Heart right ventricle (tissue), 16 donors: Measurements from ENCODE around the gene PTGER3. TPM values are rescaled to one million over a fixed set of nuclear protein-coding genes. Genes with fewer than 3 reads are reported as not detected.

Source experiments
- ATAC-seq, 8 donors: fragments of 200-7000 bp; cut with Tn5 transposase; one replicate each; pipeline ENCODE4 v1.9.1; 2020; ENCODE audit warnings: mild to moderate bottlenecking in 8 of 8, moderate library complexity in 8 of 8, moderate number of reproducible peaks in 1 of 8
- DNase-seq, 2 donors: peaks; one replicate each; pipeline ENCODE4 v3.0.0-alpha.2; 2020
- H3K27ac ChIP-seq, 10 donors: fragments of 200-600 bp; sonication (generic) in 2 of 10; one replicate each; pipeline versions ENCODE4 v1.5.0 to v1.8.0; 2020 to 2022; ENCODE audit warnings: mild to moderate bottlenecking in 3 of 10
- H3K27me3 ChIP-seq, 7 donors: fragments of 200-600 bp; one replicate each; pipeline ENCODE4 v1.8.0; 2021 to 2022; ENCODE audit warnings: mild to moderate bottlenecking in 2 of 7
- H3K36me3 ChIP-seq, 9 donors: fragments of 200-600 bp; sonication (generic) in 1 of 9; one replicate each; pipeline versions ENCODE4 v1.5.0 to v1.8.0; 2020 to 2022; ENCODE audit warnings: mild to moderate bottlenecking in 2 of 9
- H3K4me1 ChIP-seq, 9 donors: fragments of 200-600 bp; sonication (generic) in 1 of 9; one replicate each; pipeline versions ENCODE4 v1.5.0 to v1.8.0; 2020 to 2022; ENCODE audit warnings: mild to moderate bottlenecking in 4 of 9
- H3K4me3 ChIP-seq, 10 donors: fragments of 200-600 bp; sonication (generic) in 2 of 10; one replicate each; pipeline versions ENCODE4 v1.5.0 to v1.8.0; 2020 to 2022; ENCODE audit warnings: mild to moderate bottlenecking in 7 of 10, moderate library complexity in 2 of 10
- H3K9me3 ChIP-seq, 11 donors: fragments of 200-600 bp in 10 of 11; sonication (generic) in 2 of 11; one replicate each; pipeline versions ENCODE4 v1.5.0 to v1.8.0; 2013 to 2022; ENCODE audit warnings: mild to moderate bottlenecking in 2 of 11, control low read depth in 1 of 11, moderate library complexity in 1 of 11
- WGBS, 2 donors: extraction: QIAGEN DNeasy Blood & Tissue Kit; methylation state at CpG; one replicate each; pipeline ENCODE4 v1.1.7; 2013; ENCODE audit warnings: inconsistent platforms in 1 of 2; 5-methylcytosine and 5-hydroxymethylcytosine counted together
- intact Hi-C, 10 donors: fragments of 100-400 bp; cut with DNase I; formaldehyde crosslinking; loops; one replicate each; pipeline versions ENCODE4 v1.11.1 to v1.14.2; 2022
- polyA plus RNA-seq, 2 donors: library from polyadenylated mRNA; stranded (reverse); fragments of 200-250 nt; gene quantifications; one replicate each; pipeline ENCODE4 v1.2.3, GENCODE V29; 2013
- total RNA-seq, 10 donors: library from RNA; stranded (reverse); fragmentation: NEBNext Ultra II Directional in 3 of 10; extraction: Animal tissue kit (Norgen Biotek cat#: 25700) in 3 of 10; gene quantifications; one replicate each; pipeline versions ENCODE4 v1.2.1 to v1.2.4, GENCODE V29; 2021 to 2023
- TF ChIP-seq, protein P1 (sequence below), 9 donors: fragments of 200-600 bp; sonication (generic) in 2 of 9; IDR thresholded peaks; one replicate each; pipeline versions ENCODE4 v1.5.0 to v1.8.0; 2021 to 2022; ENCODE audit warnings: antibody characterized with exemption in 9 of 9, mild to moderate bottlenecking in 5 of 9, moderate library complexity in 1 of 9
- donor health status: Arrhythmogenic right ventricular cardiomyopathy.
- donor health status: ischemic (EF 13 %, LVEDD 7.1; RV severe dilation, severe dysfunction).
- donor health status: healthy with polysubstance abuse.
- donor health status: DM: no; HTN: yes; CAD: no.
- donor health status: DM: no; HTN: no; CAD: no.
- donor health status: ischemic (EF 25% LVEDD 6.9; RV normal size, moderate dysfunction).
- donor health status: ischemic (EF 25% LVEDD 5.7; RV mildly dilated, moderate dysfunction).
- donor health status: healthy.
- donor health status: DM: yes; HTN: yes; CAD: no.
- donor health status: Ischemic cardiomyopathy.
- donor health status: ischemic (EF 35%, LVEDD 5.7; RV mildly dilated, moderate dysfunction).
- donor health status: nonischemic (EF 11% LVEDD 7.7; RV severe dilation, severe dysfunction).
- donor health status: DM: yes; HTN: yes; CAD: no.
- donor health status: PGD.
- donor health status: ischemic (EF 29% LVEDD 5.4; RV normal size, mild dysfunction).
- donor health status: nonischemic (EF 23%, LVEDD 6.1; RV moderate dilation, normal function).

PTGER3 gene
- total and polyA plus RNA-seq, 12 donors: 0.11 to 4.6 (median 1.0) TPM

DNA sequence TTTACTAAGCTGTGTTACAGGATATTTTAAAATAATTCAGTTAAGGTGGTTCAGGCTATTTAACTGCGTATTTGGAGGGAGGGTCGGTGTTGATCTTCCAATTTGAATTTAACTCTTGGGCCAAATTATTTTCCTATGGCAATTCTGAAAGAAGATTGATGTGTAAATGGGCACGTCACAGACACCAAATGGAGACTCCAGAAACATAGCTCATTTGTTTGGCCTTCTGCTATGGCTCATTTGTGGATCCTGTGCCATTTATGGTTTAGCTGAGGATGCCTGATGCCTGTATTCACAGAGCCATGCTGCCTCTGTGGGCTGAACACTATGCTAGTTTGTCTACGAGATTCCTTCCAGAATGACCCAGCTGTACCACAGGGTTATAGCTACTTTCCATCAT lies 70.6 kb downstream of the PTGER3 start:
- DNase-seq (no peak), ATAC-seq (no peak)
- 81 to 93% methylated on average over 4 of the region's 4 CpGs for WGBS, 2 donors
- H3K4me3 ChIP-seq: no peak overlapping the region
- TF ChIP-seq, protein P1, sequence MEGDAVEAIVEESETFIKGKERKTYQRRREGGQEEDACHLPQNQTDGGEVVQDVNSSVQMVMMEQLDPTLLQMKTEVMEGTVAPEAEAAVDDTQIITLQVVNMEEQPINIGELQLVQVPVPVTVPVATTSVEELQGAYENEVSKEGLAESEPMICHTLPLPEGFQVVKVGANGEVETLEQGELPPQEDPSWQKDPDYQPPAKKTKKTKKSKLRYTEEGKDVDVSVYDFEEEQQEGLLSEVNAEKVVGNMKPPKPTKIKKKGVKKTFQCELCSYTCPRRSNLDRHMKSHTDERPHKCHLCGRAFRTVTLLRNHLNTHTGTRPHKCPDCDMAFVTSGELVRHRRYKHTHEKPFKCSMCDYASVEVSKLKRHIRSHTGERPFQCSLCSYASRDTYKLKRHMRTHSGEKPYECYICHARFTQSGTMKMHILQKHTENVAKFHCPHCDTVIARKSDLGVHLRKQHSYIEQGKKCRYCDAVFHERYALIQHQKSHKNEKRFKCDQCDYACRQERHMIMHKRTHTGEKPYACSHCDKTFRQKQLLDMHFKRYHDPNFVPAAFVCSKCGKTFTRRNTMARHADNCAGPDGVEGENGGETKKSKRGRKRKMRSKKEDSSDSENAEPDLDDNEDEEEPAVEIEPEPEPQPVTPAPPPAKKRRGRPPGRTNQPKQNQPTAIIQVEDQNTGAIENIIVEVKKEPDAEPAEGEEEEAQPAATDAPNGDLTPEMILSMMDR (IDR thresholded peaks at IDR 0.05): no peak
- peaks cover 0 to 13% (median 0%) of the 10 kb centered on the region in 9 donors for H3K4me1 ChIP-seq
- no peaks in the 10 kb centered on the region for H3K36me3 ChIP-seq
- no peaks in the 10 kb centered on the region for H3K27me3 ChIP-seq
- H3K9me3 ChIP-seq: no peaks in the 10 kb centered on the region
- H3K27ac ChIP-seq: no peak overlapping the region
- intact Hi-C loops: no loop called here

DNA sequence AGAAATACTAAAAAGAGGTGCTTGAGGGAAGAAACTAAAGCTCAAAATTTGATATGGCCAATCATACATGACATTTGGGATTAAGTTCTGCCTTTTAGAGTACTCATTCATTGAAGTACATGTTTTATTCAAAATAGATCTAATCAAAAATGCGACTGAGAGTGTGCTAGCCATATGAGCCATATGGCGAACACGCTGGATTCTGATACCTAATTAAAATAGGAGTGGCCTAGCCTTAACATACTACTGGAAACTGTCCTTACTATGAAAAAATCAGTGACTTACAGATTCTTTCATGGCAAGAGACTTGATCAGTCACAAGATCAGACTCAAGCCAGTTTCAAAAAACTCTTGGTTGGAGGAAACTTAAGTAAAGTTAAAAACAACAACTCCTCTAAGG lies 73.9 kb downstream of the PTGER3 start:
- no peaks in the 10 kb centered on the region for H3K36me3 ChIP-seq
- ATAC-seq (no peak), DNase-seq (no peak)
- H3K9me3 ChIP-seq: no peaks in the 10 kb centered on the region
- H3K27ac ChIP-seq: no peak overlapping the region
- 78 to 95% methylated on average over 3 of the region's 3 CpGs for WGBS, 2 donors
- TF ChIP-seq, protein P1 (IDR thresholded peaks at IDR 0.05): no peak
- H3K4me1 ChIP-seq: peaks cover 0 to under 1% (median 0%) of the 10 kb centered on the region in 9 donors
- no peaks in the 10 kb centered on the region for H3K27me3 ChIP-seq
- intact Hi-C loops: no loop called here
- H3K4me3 ChIP-seq: no peak overlapping the region

DNA sequence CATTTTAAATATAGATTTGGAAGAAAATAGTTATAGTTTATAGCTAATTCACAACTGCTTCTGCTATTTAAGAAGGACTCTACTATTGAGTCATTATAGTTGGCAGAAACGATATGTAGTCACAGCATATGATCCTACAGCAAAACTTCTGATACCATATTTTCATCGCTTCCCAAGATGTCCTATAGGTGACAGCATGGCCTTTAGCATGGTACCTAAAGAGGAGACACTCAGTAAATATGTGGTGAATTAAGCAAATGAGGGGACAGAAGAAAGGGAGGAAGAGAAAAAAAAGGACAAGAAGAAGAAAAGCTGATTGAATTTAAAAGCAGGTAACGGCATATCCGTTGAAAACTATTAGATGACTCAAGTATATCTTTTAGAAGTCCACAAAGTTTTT lies 77.2 kb downstream of the PTGER3 start:
- ATAC-seq (no peak), DNase-seq (no peak)
- Histone ChIP-seq H3K27ac (no peak overlapping the region), H3K4me1 (no peaks in the 10 kb centered on the region), H3K4me3 (no peak overlapping the region), H3K9me3 (no peaks in the 10 kb centered on the region), H3K36me3 (no peaks in the 10 kb centered on the region), H3K27me3 (no peaks in the 10 kb centered on the region)
- 81 to 92% methylated on average over 4 of the region's 4 CpGs for WGBS, 2 donors
- TF ChIP-seq, protein P1 (IDR thresholded peaks at IDR 0.05): no peak
- intact Hi-C loops: no loop called here

DNA sequence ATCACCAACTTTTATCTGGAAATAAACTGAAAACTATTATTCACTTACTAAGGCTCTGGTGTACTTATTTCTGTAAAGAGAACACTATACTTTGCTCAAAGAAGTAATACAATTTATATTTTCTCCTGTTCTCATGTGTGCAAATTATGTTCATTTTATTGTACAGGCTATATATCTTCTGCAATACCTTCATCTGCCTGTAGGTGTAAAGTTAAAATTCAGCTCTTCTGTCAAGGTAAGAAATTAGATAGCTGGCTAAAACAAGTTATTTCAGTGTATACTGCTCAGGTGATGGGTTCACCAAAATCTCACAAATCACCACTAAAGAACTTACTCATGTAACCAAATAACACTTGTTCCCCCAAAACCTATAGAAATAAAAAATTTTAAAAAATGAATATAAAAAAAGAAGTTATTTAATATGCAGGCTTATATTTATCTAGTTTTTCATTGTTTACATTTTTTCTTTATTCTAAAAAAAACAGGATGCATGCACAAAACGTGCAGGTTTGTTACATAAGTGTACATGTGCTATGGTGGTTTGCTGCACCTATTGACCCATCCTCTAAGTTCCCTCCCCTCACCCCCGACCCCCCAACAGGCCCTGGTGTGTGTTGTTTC lies 81.5 kb downstream of the PTGER3 start:
- TF ChIP-seq, protein P1 (IDR thresholded peaks at IDR 0.05): peak in 4 of 9 donors; percentile 22 to 50 (median 28)
- ATAC-seq (no peak), DNase-seq (no peak)
- intact Hi-C loops: no loop called here
- Histone ChIP-seq H3K27ac (no peak overlapping the region), H3K4me3 (no peak overlapping the region), H3K9me3 (no peaks in the 10 kb centered on the region), H3K4me1 (no peaks in the 10 kb centered on the region), H3K36me3 (no peaks in the 10 kb centered on the region), H3K27me3 (no peaks in the 10 kb centered on the region)
- WGBS, 2 donors: 52 to 54% methylated on average over 2 of the region's 2 CpGs
